GM18517 (cell line): ENCODE measurements around the gene TUT1.
A peak's percentile ranks its signal among the peaks of the same experiment; 100 is the strongest.
"Not testable (repeated sequence)": the region's sequence is repeated elsewhere in the genome, so short reads cannot be mapped to it uniquely, and the experiment has no call there.

Experiments
- ATAC-seq: cut with Tn5 transposase; IDR thresholded peaks from one replicate; pipeline ENCODE4 v1.9.1; 2021; ENCODE audit warnings: mild to moderate bottlenecking, moderate library complexity; ENCODE audit not compliant: unreplicated experiment

Gene TUT1

DNA sequence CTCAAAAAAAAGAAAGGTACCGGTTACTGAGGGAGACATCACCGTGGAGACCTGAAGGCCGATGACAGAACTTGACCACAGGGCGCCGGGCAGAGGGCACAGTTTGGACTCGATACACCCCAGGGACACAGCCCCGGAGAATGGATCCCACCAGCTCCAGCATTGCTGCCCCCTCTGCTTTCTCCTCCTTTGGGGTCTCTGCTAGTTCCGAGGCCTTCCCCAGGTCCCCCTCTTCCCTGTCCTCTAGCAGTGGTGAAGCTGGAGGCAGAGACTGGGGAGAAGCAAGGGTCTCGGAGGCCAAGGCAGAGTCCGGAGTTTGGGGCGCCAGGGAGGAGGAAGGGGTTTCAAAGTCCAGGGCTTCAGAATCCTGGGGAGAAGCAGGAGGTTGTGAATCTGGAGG is 12.8 kb downstream of the TUT1 start:
- ATAC-seq: no peak

DNA sequence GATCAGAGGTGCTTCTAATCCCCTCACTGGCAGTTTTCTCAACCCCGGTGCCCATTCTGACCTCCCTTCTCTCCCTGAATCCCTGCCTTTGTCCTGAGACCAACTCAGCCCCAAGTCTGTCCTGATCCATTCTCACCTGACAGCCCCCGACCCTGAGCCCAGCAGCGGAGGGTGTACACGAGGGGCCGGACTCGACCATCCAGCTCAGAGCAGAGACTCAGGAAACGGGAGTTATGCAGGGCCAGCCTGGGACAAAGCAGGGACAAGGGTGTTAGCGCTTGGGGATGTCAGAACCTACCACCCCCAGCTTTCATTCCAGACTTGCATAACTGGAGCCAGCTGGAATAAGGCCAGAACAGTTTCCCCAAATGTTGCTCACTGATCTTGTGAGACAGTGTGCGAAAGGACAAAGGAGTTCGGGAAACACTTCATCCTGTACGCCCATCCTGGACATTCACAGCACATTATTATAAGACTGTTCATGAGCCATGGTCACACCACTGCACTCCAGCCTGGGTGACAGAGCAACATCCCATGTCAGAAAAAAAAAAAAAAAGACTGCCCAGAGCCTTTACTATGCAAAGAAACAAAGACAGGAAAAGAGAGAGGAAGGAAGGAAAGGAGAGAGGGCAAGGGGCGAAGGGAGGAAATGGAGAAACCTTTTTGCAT is 14.1 kb downstream of the TUT1 start:
- ATAC-seq: no peak

GRCh38 chr11:62575837-62576236 is 15.5 kb downstream of the TUT1 start:
- no peak for ATAC-seq

- no peak for ATAC-seq
Observed at GRCh38 chr11:62575156-62575555, 16.2 kb downstream of the TUT1 start.

GRCh38 chr11:62574363-62575071 is 16.8 kb downstream of the TUT1 start:
- ATAC-seq: peak; percentile 6

- ATAC-seq: peak; percentile 89
Observed at GRCh38 chr11:62573592-62574362, 17.5 kb downstream of the TUT1 start, which contains the start of gene EEF1G. Gene EEF1G, minus strand, starts transcription at chr11:62573891. Its CDS starts 49 bp downstream, at chr11:62573842.

- ATAC-seq: no peak
Observed at GRCh38 chr11:62573006-62573591, 18.2 kb downstream of the TUT1 start.

- ATAC-seq: no peak
Observed at GRCh38 chr11:62572431-62572830, 18.9 kb downstream of the TUT1 start.

DNA sequence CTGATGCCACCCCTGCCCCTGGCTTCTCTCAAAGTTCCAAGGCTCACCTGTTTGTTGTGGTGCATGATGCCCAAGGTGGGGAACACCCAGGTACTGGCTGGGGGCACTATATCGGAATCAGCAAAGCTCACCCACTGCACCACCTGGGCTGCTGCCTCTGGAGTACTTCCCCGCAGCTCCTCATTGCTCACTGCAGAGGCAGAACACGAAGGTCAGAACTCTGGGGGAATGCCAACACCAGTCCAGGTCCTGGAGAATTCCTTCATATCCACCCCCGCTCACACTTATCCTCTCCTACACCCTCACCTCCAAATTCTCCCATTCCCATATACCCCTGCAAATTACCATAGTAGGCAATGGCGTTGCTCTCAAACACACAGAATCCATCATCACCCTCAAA is 19.8 kb downstream of the TUT1 start:
- not testable (repeated sequence) for ATAC-seq

- not testable (repeated sequence) for ATAC-seq
Observed at GRCh38 chr11:62570903-62571302, 20.4 kb downstream of the TUT1 start.

DNA sequence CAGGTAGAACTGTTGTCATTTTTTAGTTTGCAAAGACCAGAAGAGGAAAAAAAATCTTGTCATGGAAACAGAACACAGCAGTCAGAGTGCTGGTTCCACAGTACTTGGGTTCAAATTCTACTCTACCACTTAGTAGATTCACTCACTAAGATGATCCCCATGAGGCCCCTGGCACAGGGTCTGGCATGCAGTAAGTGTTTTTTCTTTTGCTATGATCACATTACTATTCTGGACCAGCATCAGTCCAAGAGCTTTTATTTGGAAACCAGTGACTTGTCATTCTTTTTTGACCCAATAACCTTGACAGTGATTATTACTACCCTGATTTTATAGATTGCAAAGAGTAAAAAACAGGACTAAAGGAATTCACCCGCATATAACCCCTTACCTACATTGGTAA is 21.7 kb downstream of the TUT1 start:
- no peak for ATAC-seq

GRCh38 chr11:62567018-62567633 is 24.2 kb downstream of the TUT1 start:
- ATAC-seq: no peak

GRCh38 chr11:62566247-62566646 is 25.1 kb downstream of the TUT1 start:
- ATAC-seq: no peak

GRCh38 chr11:62565100-62565802 is 26.1 kb downstream of the TUT1 start:
- ATAC-seq: no peak

DNA sequence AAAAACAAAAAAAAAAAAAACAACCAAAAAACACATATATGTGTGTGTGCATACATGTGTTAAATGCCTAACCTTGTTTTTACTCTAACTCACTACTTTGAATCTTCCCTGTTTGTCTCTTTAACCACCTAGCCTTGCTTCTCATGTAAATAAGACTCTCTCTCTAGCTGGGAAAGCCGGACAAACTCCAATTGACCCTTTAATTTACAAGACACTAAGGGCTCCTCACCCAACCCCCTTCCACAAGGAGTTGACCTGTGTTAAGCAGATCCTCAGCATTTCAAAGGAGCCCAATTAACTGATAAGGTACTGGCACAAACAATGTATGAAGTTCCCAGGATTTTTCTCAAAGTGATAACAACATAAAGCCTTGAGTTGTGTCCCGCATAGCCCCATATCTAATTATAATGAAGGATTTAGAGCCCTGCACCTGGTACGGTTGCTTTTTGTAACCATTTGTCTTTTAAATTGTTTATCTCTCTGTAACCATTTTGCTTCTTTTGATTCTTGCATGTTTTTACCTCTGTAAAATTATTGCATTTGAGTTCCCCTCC is 29.6 kb downstream of the TUT1 start:
- ATAC-seq: not testable (repeated sequence)

- ATAC-seq: no peak
Observed at GRCh38 chr11:62560566-62561103, 30.7 kb downstream of the TUT1 start.

GRCh38 chr11:62559626-62560025 is 31.7 kb downstream of the TUT1 start:
- ATAC-seq: not testable (repeated sequence)

GRCh38 chr11:62559204-62559603 is 32.1 kb downstream of the TUT1 start:
- no peak for ATAC-seq

GRCh38 chr11:62558669-62559068 is 32.7 kb downstream of the TUT1 start:
- ATAC-seq: no peak
